NCI-H128 (cell line): ENCODE data around the gene DMXL1.
"Not testable (repeated sequence)": the region's sequence is repeated elsewhere in the genome, so short reads cannot be mapped to it uniquely, and the experiment has no call there.

Source experiments
- DNase-seq: peaks from one replicate; lab custom pipeline; 2025; ENCODE audit not compliant: unreplicated experiment; lab: John Stamatoyannopoulos, UW

Gene DMXL1

GRCh38 chr5:119123280-119123679 lies 52.4 kb downstream of the DMXL1 start:
- DNase-seq, result no peak

GRCh38 chr5:119129770-119130169 lies 58.9 kb downstream of the DMXL1 start:
- DNase-seq, result no peak

- no peak for DNase-seq
Measured at GRCh38 chr5:119131530-119132304, 60.8 kb downstream of the DMXL1 start.

GRCh38 chr5:119135743-119136142 lies 64.9 kb downstream of the DMXL1 start:
- not testable (repeated sequence) for DNase-seq

- no peak for DNase-seq
Measured at GRCh38 chr5:119136666-119137318, 65.9 kb downstream of the DMXL1 start.

GRCh38 chr5:119153629-119154028 lies 82.7 kb downstream of the DMXL1 start:
- no peak for DNase-seq

- DNase-seq, result no peak
Measured at GRCh38 chr5:119158144-119158543, 87.3 kb downstream of the DMXL1 start.

- no peak for DNase-seq
Measured at GRCh38 chr5:119161430-119161829, 90.5 kb downstream of the DMXL1 start.

GRCh38 chr5:119166026-119166425 lies 95.1 kb downstream of the DMXL1 start:
- no peak for DNase-seq

GRCh38 chr5:119168401-119168800 lies 97.5 kb downstream of the DMXL1 start:
- no peak for DNase-seq

- no peak for DNase-seq
Measured at GRCh38 chr5:119171686-119172085, 100.8 kb downstream of the DMXL1 start.

- DNase-seq, result no peak
Measured at GRCh38 chr5:119174578-119175163, 103.8 kb downstream of the DMXL1 start.

GRCh38 chr5:119176785-119177184 lies 105.9 kb downstream of the DMXL1 start:
- DNase-seq, result no peak

GRCh38 chr5:119177226-119177625 lies 106.3 kb downstream of the DMXL1 start:
- DNase-seq, result no peak

- DNase-seq, result no peak
Measured at GRCh38 chr5:119178435-119178834, 107.5 kb downstream of the DMXL1 start.

GRCh38 chr5:119179857-119180641 lies 109.2 kb downstream of the DMXL1 start:
- DNase-seq, result no peak

- DNase-seq, result not testable (repeated sequence)
Measured at GRCh38 chr5:119185512-119185911, 114.6 kb downstream of the DMXL1 start.

GRCh38 chr5:119187776-119188529 lies 117.1 kb downstream of the DMXL1 start:
- no peak for DNase-seq

GRCh38 chr5:119190470-119191095 lies 119.7 kb downstream of the DMXL1 start:
- no peak for DNase-seq

- no peak for DNase-seq
Measured at GRCh38 chr5:119191944-119192343, 121.1 kb downstream of the DMXL1 start.
